Ascending aorta (tissue), 2 donors: ENCODE measurements around the gene KRTAP10-10. TPM values are rescaled to one million over a fixed set of nuclear protein-coding genes. Genes with fewer than 3 reads are reported as not detected.

ENCODE experiments used
- DNase-seq, 2 donors: peaks; one replicate each; pipeline ENCODE4 v3.0.0-alpha.2; 2019; ENCODE audit warnings: low spot score in 2 of 2
- H3K27ac ChIP-seq, 2 donors: fragments of 200-600 bp; sonication (generic); one replicate each; pipeline ENCODE4 v1.5.1; 2016 to 2017; ENCODE audit warnings: mild to moderate bottlenecking in 1 of 2
- H3K27me3 ChIP-seq: fragments of 200-600 bp; sonication (generic); one replicate; pipeline ENCODE4 v1.5.1; 2017
- H3K36me3 ChIP-seq, 2 donors: fragments of 200-600 bp; sonication (generic); one replicate each; pipeline ENCODE4 v1.5.1; 2016
- H3K4me1 ChIP-seq, 2 donors: fragments of 200-600 bp; sonication (generic); one replicate each; pipeline ENCODE4 v1.5.1; 2016 to 2017; ENCODE audit warnings: mild to moderate bottlenecking in 1 of 2
- H3K4me3 ChIP-seq, 2 donors: fragments of 200-600 bp; sonication (generic); one replicate each; pipeline ENCODE4 v1.5.1; 2016 to 2017; ENCODE audit warnings: mild to moderate bottlenecking in 1 of 2
- H3K9me3 ChIP-seq, 2 donors: fragments of 200-600 bp; sonication (generic); one replicate each; pipeline ENCODE4 v1.5.1; 2016
- intact Hi-C: fragments of 100-400 bp; cut with DNase I; formaldehyde crosslinking; loops from one replicate; pipeline ENCODE4 v1.15.1; 2023
- total RNA-seq: library from RNA; depleted of rRNA; stranded (reverse); fragments of >200 nt; gene quantifications from one replicate; pipeline ENCODE4 v1.1.0, GENCODE V29; 2016
- TF ChIP-seq, protein P1 (sequence below), 3 experiments: fragments of 200-600 bp in 2 of 3; fragments of 450-650 bp in 1 of 3; sonication (generic) in 2 of 3; IDR thresholded peaks; one replicate each; pipeline ENCODE4 v1.5.1; 2016 to 2019; ENCODE audit warnings: antibody characterized with exemption in 3 of 3, mild to moderate bottlenecking in 1 of 3, moderate library complexity in 1 of 3

KRTAP10-10 gene
- total RNA-seq, 1 donor from 2014 or later, result not detected

DNA sequence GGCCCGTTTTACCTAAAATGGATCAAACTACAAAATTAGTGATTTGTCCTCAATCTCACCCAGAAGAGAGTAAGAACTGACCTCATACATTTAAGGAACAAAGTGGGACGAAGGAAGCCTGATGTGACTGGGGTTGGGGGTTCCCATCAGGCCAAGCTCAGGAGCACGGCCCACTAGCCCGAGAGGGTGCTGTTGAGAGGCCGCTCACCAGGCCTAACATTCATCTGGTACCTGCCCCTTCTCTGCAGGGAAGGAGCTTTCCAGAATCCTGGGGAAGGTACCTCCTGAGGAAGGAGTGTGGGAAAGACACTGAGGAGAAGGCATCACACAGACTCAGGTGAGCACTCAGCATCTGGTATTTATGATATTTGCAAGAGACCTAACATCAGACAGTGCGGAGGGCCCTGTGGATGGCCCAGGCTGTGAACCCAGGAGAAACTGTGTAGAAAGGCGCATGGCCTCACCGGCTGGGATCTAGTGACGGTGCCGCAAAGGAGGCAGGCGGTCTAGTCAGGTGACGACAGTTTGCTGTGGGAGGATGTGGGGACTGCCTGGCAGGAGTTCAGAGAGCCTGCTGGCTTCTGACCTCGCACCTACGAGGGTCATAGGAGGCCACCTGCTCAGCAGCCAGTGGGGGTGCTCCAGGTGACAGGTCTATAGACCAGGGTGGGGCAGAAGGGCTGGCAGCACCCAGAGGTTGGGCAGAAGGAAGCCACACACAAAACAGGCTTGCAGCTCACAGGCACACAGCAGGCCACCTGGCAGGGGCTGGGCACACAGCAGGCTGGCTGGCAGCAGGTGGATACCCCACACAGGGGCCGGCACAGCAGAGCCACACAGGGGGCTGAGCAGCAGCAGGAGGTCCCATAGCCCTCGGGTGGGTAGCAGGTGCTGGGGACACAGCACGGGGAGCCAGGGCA, 16.8 kb downstream of the KRTAP10-10 start:
- no peaks in the 10 kb centered on the region for H3K9me3 ChIP-seq
- no peak for DNase-seq
- H3K4me1 ChIP-seq, result no peaks in the 10 kb centered on the region
- intact Hi-C loops, result no loop called here
- H3K27me3 ChIP-seq, result no peaks in the 10 kb centered on the region
- no peaks in the 10 kb centered on the region for H3K36me3 ChIP-seq
- no peak overlapping the region for H3K4me3 ChIP-seq
- TF ChIP-seq, protein P1, sequence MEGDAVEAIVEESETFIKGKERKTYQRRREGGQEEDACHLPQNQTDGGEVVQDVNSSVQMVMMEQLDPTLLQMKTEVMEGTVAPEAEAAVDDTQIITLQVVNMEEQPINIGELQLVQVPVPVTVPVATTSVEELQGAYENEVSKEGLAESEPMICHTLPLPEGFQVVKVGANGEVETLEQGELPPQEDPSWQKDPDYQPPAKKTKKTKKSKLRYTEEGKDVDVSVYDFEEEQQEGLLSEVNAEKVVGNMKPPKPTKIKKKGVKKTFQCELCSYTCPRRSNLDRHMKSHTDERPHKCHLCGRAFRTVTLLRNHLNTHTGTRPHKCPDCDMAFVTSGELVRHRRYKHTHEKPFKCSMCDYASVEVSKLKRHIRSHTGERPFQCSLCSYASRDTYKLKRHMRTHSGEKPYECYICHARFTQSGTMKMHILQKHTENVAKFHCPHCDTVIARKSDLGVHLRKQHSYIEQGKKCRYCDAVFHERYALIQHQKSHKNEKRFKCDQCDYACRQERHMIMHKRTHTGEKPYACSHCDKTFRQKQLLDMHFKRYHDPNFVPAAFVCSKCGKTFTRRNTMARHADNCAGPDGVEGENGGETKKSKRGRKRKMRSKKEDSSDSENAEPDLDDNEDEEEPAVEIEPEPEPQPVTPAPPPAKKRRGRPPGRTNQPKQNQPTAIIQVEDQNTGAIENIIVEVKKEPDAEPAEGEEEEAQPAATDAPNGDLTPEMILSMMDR (IDR thresholded peaks at IDR 0.05), result no peak
- no peak overlapping the region for H3K27ac ChIP-seq

DNA sequence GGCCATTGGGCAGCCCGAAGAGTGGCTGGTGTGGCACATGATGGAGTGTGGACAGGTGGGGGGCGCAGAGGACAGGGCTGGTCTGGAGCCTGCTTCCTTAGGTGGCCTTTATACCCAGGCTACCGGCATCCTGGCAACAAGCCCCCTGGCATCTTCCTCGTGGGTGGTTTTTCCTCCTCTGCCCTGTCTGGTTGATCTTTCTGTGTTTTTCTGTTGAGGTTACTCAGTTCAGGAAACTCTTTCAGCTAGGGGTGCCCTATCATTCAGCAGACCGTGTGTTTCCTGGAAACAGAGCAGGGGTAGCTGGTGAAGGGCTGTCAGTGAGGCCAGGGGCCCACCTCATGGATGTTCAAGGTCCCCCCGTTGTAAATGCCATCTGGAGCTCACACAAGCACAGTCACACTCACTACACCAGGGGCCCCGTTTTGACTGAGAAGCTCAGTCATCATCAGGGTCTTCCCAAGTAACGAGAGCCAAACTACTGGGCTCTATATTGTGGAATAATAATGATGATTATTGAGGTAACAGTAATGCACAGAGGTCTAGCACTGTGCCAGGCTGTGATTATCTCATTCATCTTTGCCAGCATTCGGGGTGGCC, 17.5 kb downstream of the KRTAP10-10 start, which contains the start of gene KRTAP12-4:
TSS of gene KRTAP12-4 (minus strand) at position 84 of the 600 bp plus-strand sequence. CDS start at position 39, 45 bp downstream.
- DNase-seq, result no peak
- H3K27ac ChIP-seq, result no peak within 1 kb of the TSS
- H3K36me3 ChIP-seq, result no peaks in the 10 kb centered on the region
- no peaks in the 10 kb centered on the region for H3K4me1 ChIP-seq
- H3K9me3 ChIP-seq, result no peaks in the 10 kb centered on the region
- TF ChIP-seq, protein P1 (IDR thresholded peaks at IDR 0.05), result no peak
- no peaks in the 10 kb centered on the region for H3K27me3 ChIP-seq
- intact Hi-C loops, result no loop called here
- no peak within 1 kb of the TSS for H3K4me3 ChIP-seq

DNA sequence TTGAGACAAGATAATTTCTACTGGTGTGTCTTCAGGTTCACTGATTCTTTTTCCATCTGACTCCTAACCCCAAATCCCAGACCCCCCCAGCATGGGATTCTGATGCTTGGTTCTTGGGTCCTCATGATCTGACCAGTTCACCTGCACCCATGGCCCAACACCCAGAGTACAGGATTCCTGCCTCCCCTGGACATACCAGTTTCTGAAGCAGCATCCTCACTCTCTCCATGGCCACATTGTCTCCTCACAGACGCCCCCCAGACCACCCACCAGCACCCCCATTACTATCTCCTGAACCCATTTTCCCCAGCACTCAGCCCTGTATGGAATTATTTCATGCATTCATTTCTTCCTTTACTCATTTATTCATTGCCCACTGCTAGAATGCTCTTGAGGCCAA, 19.7 kb downstream of the KRTAP10-10 start:
- H3K27me3 ChIP-seq, result no peaks in the 10 kb centered on the region
- no peaks in the 10 kb centered on the region for H3K9me3 ChIP-seq
- H3K4me1 ChIP-seq, result no peaks in the 10 kb centered on the region
- no peak overlapping the region for H3K4me3 ChIP-seq
- TF ChIP-seq, protein P1 (IDR thresholded peaks at IDR 0.05), result no peak
- H3K27ac ChIP-seq, result no peak overlapping the region
- intact Hi-C loops, result no loop called here
- DNase-seq, result no peak
- H3K36me3 ChIP-seq, result no peaks in the 10 kb centered on the region

DNA sequence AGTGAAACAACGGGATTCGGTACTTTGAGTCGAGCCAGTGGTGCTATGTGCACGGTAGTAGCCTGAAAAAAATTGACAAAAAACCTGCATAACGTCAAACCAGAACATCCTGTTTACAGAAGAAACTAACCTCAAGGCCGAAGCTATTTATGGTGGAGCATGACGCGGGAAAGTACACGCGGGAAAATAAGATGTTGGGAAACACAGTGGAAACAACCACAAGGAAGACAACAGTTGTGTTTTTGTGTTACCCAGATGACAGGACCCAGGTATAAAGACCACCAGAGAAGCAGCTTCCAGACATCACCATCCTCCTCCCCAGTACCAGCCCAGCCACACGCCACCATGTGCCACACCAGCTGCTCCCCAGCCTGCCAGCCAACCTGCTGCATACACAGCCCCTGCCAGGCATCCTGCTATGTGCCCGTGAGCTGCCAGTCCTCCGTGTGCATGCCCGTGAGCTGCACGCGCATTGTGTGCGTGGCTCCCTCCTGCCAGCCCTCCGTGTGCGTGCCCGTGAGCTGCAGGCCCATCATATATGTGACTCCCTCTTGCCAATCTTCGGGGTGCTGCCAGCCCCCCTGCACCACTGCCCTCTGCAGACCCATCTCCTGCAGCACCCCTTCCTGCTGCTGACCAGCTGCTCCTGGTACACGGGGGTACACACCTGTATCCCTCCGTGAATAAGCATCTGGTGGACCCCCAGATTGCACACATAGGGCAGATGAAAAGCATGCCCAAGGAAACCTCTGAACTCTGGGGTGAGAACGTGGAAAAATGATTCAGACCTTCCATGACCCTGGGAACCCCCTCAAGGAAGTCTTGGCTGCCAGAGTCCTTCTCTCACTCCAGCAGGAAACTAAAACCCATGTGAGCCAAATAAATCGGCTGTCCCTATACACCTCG, 20.7 kb downstream of the KRTAP10-10 start, which contains the start of gene KRTAP12-3:
TSS of gene KRTAP12-3 (plus strand) at position 298 of the 906 bp plus-strand sequence. CDS start at position 346, 48 bp downstream.
- DNase-seq, result no peak
- intact Hi-C loops, result no loop called here

DNA sequence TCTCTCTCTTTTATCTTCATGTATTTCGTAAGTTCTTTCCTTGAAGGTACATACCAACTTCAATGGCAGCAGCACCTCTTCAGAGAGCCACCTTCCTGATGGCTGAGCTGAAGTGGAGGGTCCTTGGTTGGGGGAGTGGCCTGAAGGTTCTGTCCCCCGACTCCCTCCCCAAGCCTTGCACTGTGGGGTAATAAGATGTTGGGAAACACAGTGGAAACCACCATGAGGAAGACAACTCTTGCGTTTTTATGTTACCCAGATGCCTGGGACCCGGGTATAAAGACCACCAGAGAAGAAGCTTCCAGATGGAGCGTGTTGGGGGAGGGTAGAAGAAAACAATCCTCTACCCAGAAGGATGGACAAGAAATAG, 21.4 kb downstream of the KRTAP10-10 start:
- H3K36me3 ChIP-seq, result no peaks in the 10 kb centered on the region
- intact Hi-C loops, result no loop called here
- H3K27me3 ChIP-seq, result no peaks in the 10 kb centered on the region
- no peak overlapping the region for H3K27ac ChIP-seq
- no peaks in the 10 kb centered on the region for H3K9me3 ChIP-seq
- no peak for DNase-seq
- H3K4me3 ChIP-seq, result no peak overlapping the region
- TF ChIP-seq, protein P1 (IDR thresholded peaks at IDR 0.05), result no peak
- no peaks in the 10 kb centered on the region for H3K4me1 ChIP-seq

More for the DNA sequence above, 20.7 kb downstream of the KRTAP10-10 start, which contains the start of gene KRTAP12-3:
- Histone ChIP-seq H3K9me3 (no peaks in the 10 kb centered on the region), H3K27ac (no peak within 1 kb of the TSS), H3K4me1 (no peaks in the 10 kb centered on the region), H3K36me3 (no peaks in the 10 kb centered on the region), H3K27me3 (no peaks in the 10 kb centered on the region), H3K4me3 (no peak within 1 kb of the TSS)
- TF ChIP-seq, protein P1 (IDR thresholded peaks at IDR 0.05), result no peak
